H9 (cell line): ENCODE results near the gene CGGBP1. TPM values are rescaled to one million over a fixed set of nuclear protein-coding genes. Genes with fewer than 3 reads are reported as not detected.

Experiments used
- DNase-seq: peaks from one replicate; pipeline ENCODE4 v3.0.0-alpha.2; 2017
- H2AFZ ChIP-seq: one replicate; pipeline ENCODE4 v1.6.1; 2013; ENCODE audit warnings: mild to moderate bottlenecking, low read length, control low read depth, moderate library complexity
- H2AK5ac ChIP-seq: 2 replicates; pipeline ENCODE4 v1.6.1; 2013; ENCODE audit warnings: low read length, control low read depth, mixed read lengths; ENCODE audit not compliant: insufficient read length
- H2BK120ac ChIP-seq: one replicate; pipeline ENCODE4 v1.6.1; 2013; ENCODE audit warnings: low read depth, mild to moderate bottlenecking, low read length, control low read depth, inconsistent platforms; ENCODE audit not compliant: poor library complexity, severe bottlenecking
- H2BK12ac ChIP-seq: 2 replicates; pipeline ENCODE4 v1.6.1; 2013; ENCODE audit warnings: low read length, control low read depth, mixed read lengths, low read depth; ENCODE audit not compliant: insufficient read length
- H2BK15ac ChIP-seq: 2 replicates; pipeline ENCODE4 v1.6.1; 2013; ENCODE audit warnings: low read depth, low read length, control low read depth
- H2BK20ac ChIP-seq: one replicate; pipeline ENCODE4 v1.6.1; 2013; ENCODE audit warnings: low read depth, mild to moderate bottlenecking, low read length, control low read depth, inconsistent platforms; ENCODE audit not compliant: poor library complexity, severe bottlenecking
- H2BK5ac ChIP-seq: 2 replicates; pipeline ENCODE4 v1.6.1; 2013; ENCODE audit warnings: low read length, control low read depth, mixed read lengths; ENCODE audit not compliant: insufficient read length
- H3K14ac ChIP-seq: 2 replicates; pipeline ENCODE4 v1.6.1; 2013; ENCODE audit warnings: low read length, control low read depth; ENCODE audit not compliant: insufficient read depth
- H3K18ac ChIP-seq: 2 replicates; pipeline ENCODE4 v1.6.1; 2013; ENCODE audit warnings: low read depth, mild to moderate bottlenecking, mixed read lengths, low read length, control low read depth; ENCODE audit not compliant: insufficient read length
- H3K23ac ChIP-seq: 2 replicates; pipeline ENCODE4 v1.6.1; 2013; ENCODE audit warnings: low read length, control low read depth, mixed read lengths, low read depth; ENCODE audit not compliant: insufficient read length
- H3K23me2 ChIP-seq: 2 replicates; pipeline ENCODE4 v1.6.1; 2013; ENCODE audit warnings: low read depth, mild to moderate bottlenecking, mixed read lengths, low read length, control low read depth; ENCODE audit not compliant: insufficient read length, poor library complexity, severe bottlenecking
- H3K27ac ChIP-seq: 2 replicates; pipeline ENCODE4 v1.5.1; 2013; ENCODE audit warnings: low read length, control low read depth, mixed read lengths, low read depth; ENCODE audit not compliant: insufficient read length
- H3K27me3 ChIP-seq: 2 replicates; pipeline ENCODE4 v1.6.1; 2013; ENCODE audit warnings: low read length, control low read depth, inconsistent platforms; ENCODE audit not compliant: insufficient read depth
- H3K4ac ChIP-seq: 2 replicates; pipeline ENCODE4 v1.6.1; 2013; ENCODE audit warnings: low read depth, mild to moderate bottlenecking, control low read depth, inconsistent platforms, low read length, moderate library complexity
- H3K4me1 ChIP-seq: 2 replicates; pipeline ENCODE4 v1.6.1; 2013; ENCODE audit warnings: low read length, control low read depth, inconsistent platforms; ENCODE audit not compliant: insufficient read depth
- H3K4me2 ChIP-seq: 2 replicates; pipeline ENCODE4 v1.6.1; 2013; ENCODE audit warnings: low read length, control low read depth, mixed read lengths; ENCODE audit not compliant: insufficient read length, insufficient read depth
- H3K56ac ChIP-seq: 2 replicates; pipeline ENCODE4 v1.6.1; 2013; ENCODE audit warnings: low read depth, mild to moderate bottlenecking, mixed read lengths, low read length, control low read depth; ENCODE audit not compliant: insufficient read length
- H3K79me1 ChIP-seq: 2 replicates; pipeline ENCODE4 v1.6.1; 2013; ENCODE audit warnings: low read depth, mild to moderate bottlenecking, moderate library complexity, low read length, control low read depth, inconsistent platforms; ENCODE audit not compliant: insufficient read depth, poor library complexity, severe bottlenecking
- H3K79me2 ChIP-seq: 2 replicates; pipeline ENCODE4 v1.6.1; 2013; ENCODE audit warnings: low read length, control low read depth, inconsistent platforms; ENCODE audit not compliant: insufficient read depth
- H3K9ac ChIP-seq: 2 replicates; pipeline ENCODE4 v1.6.1; 2013; ENCODE audit warnings: low read length, control low read depth, mixed read lengths; ENCODE audit not compliant: insufficient read length; ENCODE audit errors: extremely low read depth
- H3K9me3 ChIP-seq: one replicate; pipeline ENCODE4 v1.6.1; 2013; ENCODE audit warnings: low read depth, low read length, inconsistent platforms; ENCODE audit not compliant: control insufficient read depth
- H3T11ph ChIP-seq: one replicate; pipeline ENCODE4 v1.6.1; 2013; ENCODE audit warnings: mild to moderate bottlenecking, low read length, control low read depth, inconsistent platforms
- H4K20me1 ChIP-seq: one replicate; pipeline ENCODE4 v1.6.1; 2013; ENCODE audit not compliant: control insufficient read depth, insufficient read length, insufficient read depth
- H4K5ac ChIP-seq: 2 replicates; pipeline ENCODE4 v1.6.1; 2013; ENCODE audit warnings: low read depth, mild to moderate bottlenecking, mixed read lengths, low read length, control low read depth; ENCODE audit not compliant: insufficient read length
- H4K8ac ChIP-seq: replicated peaks from 2 replicates; pipeline ENCODE4 v1.6.1; 2013; ENCODE audit warnings: low read length, control low read depth, mixed read lengths, low read depth; ENCODE audit not compliant: insufficient read length
- H4K91ac ChIP-seq: 2 replicates; pipeline ENCODE4 v1.6.1; 2013; ENCODE audit warnings: low read depth, mild to moderate bottlenecking, moderate library complexity, mixed read lengths, low read length, control low read depth; ENCODE audit not compliant: insufficient read length
- H3K27ac Mint-ChIP-seq, 3 experiments: 2 replicates in 2 of 3; 3 replicates in 1 of 3; pipeline ENCODE4 v1.8.0; 2020 to 2021; ENCODE audit warnings: mixed read lengths in 3 of 3, mild to moderate bottlenecking in 1 of 3, moderate library complexity in 1 of 3
- H3K27me3 Mint-ChIP-seq: 2 replicates; pipeline ENCODE4 v1.8.0; 2021; ENCODE audit warnings: low read depth, mild to moderate bottlenecking, moderate library complexity, mixed read lengths
- H3K36me3 Mint-ChIP-seq, 3 experiments: 2 replicates in 2 of 3; 3 replicates in 1 of 3; pipeline ENCODE4 v1.8.0; 2020 to 2021; ENCODE audit warnings: low read depth in 3 of 3, mixed read lengths in 3 of 3; ENCODE audit not compliant: insufficient read depth in 1 of 3
- H3K4me1 Mint-ChIP-seq, 2 experiments: 2 replicates each; pipeline ENCODE4 v1.8.0; 2020; ENCODE audit warnings: mixed read lengths in 2 of 2
- H3K4me3 Mint-ChIP-seq, 2 experiments: 2 replicates in 1 of 2; 3 replicates in 1 of 2; pipeline ENCODE4 v1.8.0; 2020 to 2021; ENCODE audit warnings: mild to moderate bottlenecking in 2 of 2, mixed read lengths in 2 of 2, moderate library complexity in 1 of 2
- H3K9me3 Mint-ChIP-seq, 2 experiments: 2 replicates in 1 of 2; 3 replicates in 1 of 2; pipeline ENCODE4 v1.8.0; 2020; ENCODE audit warnings: mild to moderate bottlenecking in 2 of 2, mixed read lengths in 2 of 2, moderate library complexity in 1 of 2
- WGBS: extraction: QIAGEN DNeasy Blood & Tissue Kit; methylation state at CpG from one replicate; pipeline ENCODE4 v1.1.7; 2013; ENCODE audit warnings: missing lambda C conversion rate, low lambda C conversion rate, mixed read lengths; ENCODE audit not compliant: insufficient read length; ENCODE audit errors: extremely low coverage; 5-methylcytosine and 5-hydroxymethylcytosine counted together
- total RNA-seq: library from RNA; stranded (reverse); gene quantifications from 2 replicates; pipeline ENCODE4 v1.2.1, GENCODE V29; 2021
- TF ChIP-seq, protein P1 (sequence below): fragments of 200-600 bp; sonication (generic); conservative IDR thresholded peaks from 3 replicates; pipeline ENCODE4 v1.8.0; 2021; ENCODE audit warnings: antibody characterized with exemption, mild to moderate bottlenecking

Gene CGGBP1
- total RNA-seq, 1 experiment from 2014 or later: 75.0 TPM

GRCh38 chr3:88076712-88077111 lies 17.9 kb upstream of the CGGBP1 start:
- H3K27me3 Mint-ChIP-seq: no peaks in the 10 kb centered on the region

More at GRCh38 chr3:88076712-88077111, 17.9 kb upstream of the CGGBP1 start:
- Histone ChIP-seq H4K8ac (no peak overlapping the region), H3T11ph (no peak overlapping the region), H3K79me1 (no peaks in the 10 kb centered on the region), H2BK12ac (no peak overlapping the region), H2AFZ (no peak overlapping the region), H3K27me3 (no peaks in the 10 kb centered on the region), H3K4ac (no peak overlapping the region), H2BK120ac (no peak overlapping the region), H3K4me1 (no peaks in the 10 kb centered on the region), H3K56ac (no peak overlapping the region), H3K79me2 (no peaks in the 10 kb centered on the region), H3K9me3 (no peaks in the 10 kb centered on the region), H3K18ac (no peak overlapping the region), H3K23me2 (no peaks in the 10 kb centered on the region), H2BK5ac (no peak overlapping the region), H4K20me1 (no peaks in the 10 kb centered on the region), H2AK5ac (no peak overlapping the region), H3K23ac (no peak overlapping the region), H3K9ac (no peak overlapping the region), H4K91ac (no peak overlapping the region), H4K5ac (no peak overlapping the region), H3K14ac (no peak overlapping the region), H3K27ac (no peak overlapping the region), H2BK15ac (no peak overlapping the region), H3K4me2 (no peak overlapping the region), H2BK20ac (no peak overlapping the region)
- no peak overlapping the region for H3K27ac Mint-ChIP-seq
- no peak for DNase-seq
- WGBS: no CpG with 5 or more reads among the region's 1 CpG
- H3K4me1 Mint-ChIP-seq: no peaks in the 10 kb centered on the region
- H3K4me3 Mint-ChIP-seq: no peak overlapping the region
- peaks cover 2 to 3% of the 10 kb centered on the region in 2 experiments for H3K9me3 Mint-ChIP-seq
- peaks cover 2 to 5% (median 3%) of the 10 kb centered on the region in 3 experiments for H3K36me3 Mint-ChIP-seq
- TF ChIP-seq, protein P1, sequence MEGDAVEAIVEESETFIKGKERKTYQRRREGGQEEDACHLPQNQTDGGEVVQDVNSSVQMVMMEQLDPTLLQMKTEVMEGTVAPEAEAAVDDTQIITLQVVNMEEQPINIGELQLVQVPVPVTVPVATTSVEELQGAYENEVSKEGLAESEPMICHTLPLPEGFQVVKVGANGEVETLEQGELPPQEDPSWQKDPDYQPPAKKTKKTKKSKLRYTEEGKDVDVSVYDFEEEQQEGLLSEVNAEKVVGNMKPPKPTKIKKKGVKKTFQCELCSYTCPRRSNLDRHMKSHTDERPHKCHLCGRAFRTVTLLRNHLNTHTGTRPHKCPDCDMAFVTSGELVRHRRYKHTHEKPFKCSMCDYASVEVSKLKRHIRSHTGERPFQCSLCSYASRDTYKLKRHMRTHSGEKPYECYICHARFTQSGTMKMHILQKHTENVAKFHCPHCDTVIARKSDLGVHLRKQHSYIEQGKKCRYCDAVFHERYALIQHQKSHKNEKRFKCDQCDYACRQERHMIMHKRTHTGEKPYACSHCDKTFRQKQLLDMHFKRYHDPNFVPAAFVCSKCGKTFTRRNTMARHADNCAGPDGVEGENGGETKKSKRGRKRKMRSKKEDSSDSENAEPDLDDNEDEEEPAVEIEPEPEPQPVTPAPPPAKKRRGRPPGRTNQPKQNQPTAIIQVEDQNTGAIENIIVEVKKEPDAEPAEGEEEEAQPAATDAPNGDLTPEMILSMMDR: no peak
